ENCODE data around the gene CIT.

DNA sequence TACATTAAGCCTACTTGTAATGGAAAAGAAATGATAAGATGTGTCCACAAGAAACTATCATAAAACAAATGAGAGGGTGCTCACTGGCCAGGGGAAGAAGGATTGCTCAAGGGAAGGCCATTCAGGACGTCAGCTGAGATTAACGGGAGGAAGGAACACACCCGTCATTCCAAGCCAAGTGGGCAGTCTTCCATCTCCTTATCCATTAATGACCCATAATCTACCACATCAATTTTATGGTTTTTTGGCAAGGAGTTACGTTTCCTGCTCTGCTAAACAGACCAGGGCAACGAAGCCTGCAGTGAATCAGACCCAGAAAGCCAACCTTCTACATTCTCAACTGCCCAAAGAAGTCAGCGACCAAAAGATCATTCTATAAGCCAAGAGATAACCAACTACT lies 184.1 kb downstream of the CIT start:
- TF ChIP-seq, protein P1, sequence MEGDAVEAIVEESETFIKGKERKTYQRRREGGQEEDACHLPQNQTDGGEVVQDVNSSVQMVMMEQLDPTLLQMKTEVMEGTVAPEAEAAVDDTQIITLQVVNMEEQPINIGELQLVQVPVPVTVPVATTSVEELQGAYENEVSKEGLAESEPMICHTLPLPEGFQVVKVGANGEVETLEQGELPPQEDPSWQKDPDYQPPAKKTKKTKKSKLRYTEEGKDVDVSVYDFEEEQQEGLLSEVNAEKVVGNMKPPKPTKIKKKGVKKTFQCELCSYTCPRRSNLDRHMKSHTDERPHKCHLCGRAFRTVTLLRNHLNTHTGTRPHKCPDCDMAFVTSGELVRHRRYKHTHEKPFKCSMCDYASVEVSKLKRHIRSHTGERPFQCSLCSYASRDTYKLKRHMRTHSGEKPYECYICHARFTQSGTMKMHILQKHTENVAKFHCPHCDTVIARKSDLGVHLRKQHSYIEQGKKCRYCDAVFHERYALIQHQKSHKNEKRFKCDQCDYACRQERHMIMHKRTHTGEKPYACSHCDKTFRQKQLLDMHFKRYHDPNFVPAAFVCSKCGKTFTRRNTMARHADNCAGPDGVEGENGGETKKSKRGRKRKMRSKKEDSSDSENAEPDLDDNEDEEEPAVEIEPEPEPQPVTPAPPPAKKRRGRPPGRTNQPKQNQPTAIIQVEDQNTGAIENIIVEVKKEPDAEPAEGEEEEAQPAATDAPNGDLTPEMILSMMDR (IDR thresholded peaks at IDR 0.05) = no peak
- TF ChIP-seq POLR2A (IDR thresholded peaks at IDR 0.05) = peak in 1 of 3 donors; percentile 10

Measured in body of pancreas (tissue), 4 donors.